Measurements from ENCODE around the gene SERPINE2.

DNA sequence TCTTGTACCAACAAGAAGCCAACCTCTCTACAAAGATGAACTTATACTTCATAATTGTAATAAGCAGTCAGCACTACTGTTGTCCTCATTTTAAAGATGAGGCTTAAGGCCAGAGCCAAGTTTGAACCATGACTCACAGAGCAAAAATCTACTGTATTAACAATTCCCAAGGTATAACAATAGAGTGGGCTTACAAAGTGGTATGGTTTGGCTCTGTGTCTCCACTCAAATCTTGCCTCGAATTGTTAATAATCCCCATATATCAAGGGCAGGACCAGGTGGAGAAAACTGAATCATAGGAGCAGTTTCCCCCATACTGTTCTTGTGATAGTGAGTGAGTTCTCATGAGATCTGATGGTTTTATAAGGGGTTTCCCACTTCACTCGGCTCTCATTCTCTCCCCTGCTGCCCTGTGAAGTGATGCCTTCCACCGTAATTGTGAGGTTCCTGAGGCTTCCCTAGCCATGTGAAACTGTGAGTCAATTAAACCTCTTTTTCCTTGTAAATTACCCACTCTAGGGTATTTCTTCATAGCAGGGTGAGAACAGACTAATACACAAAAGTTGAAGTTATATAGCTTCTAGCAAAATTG is 62.4 kb downstream of the SERPINE2 start:
- TF ChIP-seq TAF1 (IDR thresholded peaks at IDR 0.05; ENCODE audit: borderline replicate concordance, low read depth, low read length) (no peak), POLR2A (IDR thresholded peaks at IDR 0.05; ENCODE audit: low read depth, low read length) (no peak), POLR2AphosphoS5 (IDR thresholded peaks at IDR 0.05; ENCODE audit: low read depth, low read length) (no peak)
